ENCODE measurements around the gene ROBO1. TPM values are rescaled to one million over a fixed set of nuclear protein-coding genes. Genes with fewer than 3 reads are reported as not detected.

The ROBO1 gene
- total RNA-seq, 1 donor from 2014 or later: 43.7 TPM

DNA sequence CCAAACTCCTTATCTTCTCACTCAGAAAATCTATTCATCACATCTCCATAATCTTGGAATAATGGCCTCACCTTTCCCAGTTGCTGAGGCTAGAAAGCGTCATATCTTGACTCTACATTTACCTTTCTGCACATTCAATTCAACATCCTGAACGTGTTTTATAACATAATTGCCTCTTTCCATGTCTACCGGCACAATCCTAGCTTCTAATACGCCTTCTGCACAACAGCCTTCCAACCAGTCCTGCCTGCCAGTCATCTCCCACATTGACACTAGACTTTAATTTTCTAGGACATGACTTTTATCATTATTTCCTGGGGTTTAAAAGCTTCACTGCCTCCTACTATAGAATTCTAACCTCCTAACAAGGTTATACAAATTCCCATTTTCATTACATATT lies 906.6 kb downstream of the ROBO1 start:
- no peak for DNase-seq (ENCODE audit: low spot score)
- no peak overlapping the region for H3K4me3 Mint-ChIP-seq (ENCODE audit: unreplicated experiment)
- no peaks in the 10 kb centered on the region for H3K36me3 Mint-ChIP-seq (ENCODE audit: low read depth)
- TF ChIP-seq, protein P1, sequence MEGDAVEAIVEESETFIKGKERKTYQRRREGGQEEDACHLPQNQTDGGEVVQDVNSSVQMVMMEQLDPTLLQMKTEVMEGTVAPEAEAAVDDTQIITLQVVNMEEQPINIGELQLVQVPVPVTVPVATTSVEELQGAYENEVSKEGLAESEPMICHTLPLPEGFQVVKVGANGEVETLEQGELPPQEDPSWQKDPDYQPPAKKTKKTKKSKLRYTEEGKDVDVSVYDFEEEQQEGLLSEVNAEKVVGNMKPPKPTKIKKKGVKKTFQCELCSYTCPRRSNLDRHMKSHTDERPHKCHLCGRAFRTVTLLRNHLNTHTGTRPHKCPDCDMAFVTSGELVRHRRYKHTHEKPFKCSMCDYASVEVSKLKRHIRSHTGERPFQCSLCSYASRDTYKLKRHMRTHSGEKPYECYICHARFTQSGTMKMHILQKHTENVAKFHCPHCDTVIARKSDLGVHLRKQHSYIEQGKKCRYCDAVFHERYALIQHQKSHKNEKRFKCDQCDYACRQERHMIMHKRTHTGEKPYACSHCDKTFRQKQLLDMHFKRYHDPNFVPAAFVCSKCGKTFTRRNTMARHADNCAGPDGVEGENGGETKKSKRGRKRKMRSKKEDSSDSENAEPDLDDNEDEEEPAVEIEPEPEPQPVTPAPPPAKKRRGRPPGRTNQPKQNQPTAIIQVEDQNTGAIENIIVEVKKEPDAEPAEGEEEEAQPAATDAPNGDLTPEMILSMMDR (IDR thresholded peaks at IDR 0.05): no peak
- no peak overlapping the region for H3K27ac Mint-ChIP-seq (ENCODE audit: unreplicated experiment)
- no peaks in the 10 kb centered on the region for H3K9me3 Mint-ChIP-seq (ENCODE audit: low read depth)
- no peaks in the 10 kb centered on the region for H3K27me3 Mint-ChIP-seq (ENCODE audit: low read depth)
- H3K4me1 Mint-ChIP-seq (ENCODE audit: low read depth): peaks cover 6% of the 10 kb centered on the region

GRCh38 chr3:78860567-78860966 lies 907.2 kb downstream of the ROBO1 start:
- TF ChIP-seq, protein P1 (IDR thresholded peaks at IDR 0.05): no peak
- DNase-seq (ENCODE audit: low spot score): no peak
- Mint-ChIP-seq H3K4me3 (ENCODE audit: unreplicated experiment) (no peak overlapping the region), H3K9me3 (ENCODE audit: low read depth) (no peaks in the 10 kb centered on the region), H3K36me3 (ENCODE audit: low read depth) (no peaks in the 10 kb centered on the region), H3K27me3 (ENCODE audit: low read depth) (no peaks in the 10 kb centered on the region), H3K4me1 (ENCODE audit: low read depth) (peaks cover 8% of the 10 kb centered on the region), H3K27ac (ENCODE audit: unreplicated experiment) (no peak overlapping the region)

DNA sequence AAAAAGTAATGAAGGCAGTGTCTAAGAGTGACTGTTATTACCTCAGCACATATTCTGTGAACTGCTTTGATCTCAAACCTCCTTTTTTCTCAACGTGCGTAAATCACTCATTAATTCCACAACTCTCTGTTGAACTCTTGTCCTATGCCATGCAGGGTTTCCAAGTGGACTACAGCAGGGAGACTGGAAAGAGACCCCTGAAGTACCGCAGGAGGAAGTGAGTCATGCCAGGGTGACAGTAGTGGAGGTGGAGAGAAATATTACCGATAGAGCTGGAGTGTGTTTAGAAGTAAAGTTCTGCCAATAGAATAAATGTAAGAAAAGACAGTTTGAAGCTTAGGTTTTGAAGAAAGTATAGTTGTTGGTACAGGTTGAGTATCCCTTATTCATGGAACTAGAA lies 908.9 kb downstream of the ROBO1 start:
- Mint-ChIP-seq H3K4me3 (ENCODE audit: unreplicated experiment) (no peak overlapping the region), H3K27ac (ENCODE audit: unreplicated experiment) (no peak overlapping the region)

GRCh38 chr3:78858174-78858573 lies 909.6 kb downstream of the ROBO1 start:
- no peaks in the 10 kb centered on the region for H3K9me3 Mint-ChIP-seq (ENCODE audit: low read depth)
- H3K4me1 Mint-ChIP-seq (ENCODE audit: low read depth): peaks cover 9% of the 10 kb centered on the region
- no peaks in the 10 kb centered on the region for H3K36me3 Mint-ChIP-seq (ENCODE audit: low read depth)
- no peaks in the 10 kb centered on the region for H3K27me3 Mint-ChIP-seq (ENCODE audit: low read depth)
- H3K4me3 Mint-ChIP-seq (ENCODE audit: unreplicated experiment): no peak overlapping the region
- TF ChIP-seq, protein P1 (IDR thresholded peaks at IDR 0.05): no peak
- no peak overlapping the region for H3K27ac Mint-ChIP-seq (ENCODE audit: unreplicated experiment)
- no peak for DNase-seq (ENCODE audit: low spot score)

More for the DNA sequence above, 908.9 kb downstream of the ROBO1 start:
- TF ChIP-seq, protein P1 (IDR thresholded peaks at IDR 0.05): no peak
- Mint-ChIP-seq H3K9me3 (ENCODE audit: low read depth) (no peaks in the 10 kb centered on the region), H3K4me1 (ENCODE audit: low read depth) (peaks cover 9% of the 10 kb centered on the region), H3K36me3 (ENCODE audit: low read depth) (no peaks in the 10 kb centered on the region), H3K27me3 (ENCODE audit: low read depth) (no peaks in the 10 kb centered on the region)
- DNase-seq (ENCODE audit: low spot score): no peak

DNA sequence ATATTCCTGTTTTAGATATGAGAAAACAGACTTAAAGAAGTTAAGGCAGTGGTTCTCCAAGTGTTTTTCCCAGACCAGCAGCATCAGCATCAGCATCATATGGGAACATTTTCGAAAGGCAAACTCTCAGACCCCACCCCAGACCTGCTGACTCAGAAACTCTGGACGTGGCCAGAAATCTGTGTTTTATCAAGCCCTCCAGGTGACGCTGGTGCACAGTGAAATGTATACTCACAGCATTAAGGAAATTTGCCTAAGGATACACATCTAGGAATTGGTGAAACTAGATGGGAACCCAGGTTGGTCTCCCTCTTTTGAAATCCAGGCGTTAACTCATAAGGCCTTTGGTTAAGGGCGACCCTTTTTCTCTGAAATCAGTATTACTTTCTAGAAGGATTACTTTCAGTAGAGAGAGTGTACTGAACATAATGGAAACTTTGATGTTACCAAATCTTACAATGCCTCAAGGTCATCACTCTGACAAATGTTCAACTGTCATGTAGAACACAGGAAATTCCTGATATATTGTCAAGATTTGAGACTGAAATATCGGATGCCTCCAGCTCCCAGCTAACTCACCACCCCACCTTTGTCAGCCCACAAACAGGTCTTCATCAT lies 910.2 kb downstream of the ROBO1 start:
- H3K36me3 Mint-ChIP-seq (ENCODE audit: low read depth): no peaks in the 10 kb centered on the region
- no peaks in the 10 kb centered on the region for H3K27me3 Mint-ChIP-seq (ENCODE audit: low read depth)
- no peak overlapping the region for H3K4me3 Mint-ChIP-seq (ENCODE audit: unreplicated experiment)
- no peak for DNase-seq (ENCODE audit: low spot score)
- peaks cover 9% of the 10 kb centered on the region for H3K4me1 Mint-ChIP-seq (ENCODE audit: low read depth)
- TF ChIP-seq, protein P1 (IDR thresholded peaks at IDR 0.05): peak; percentile 68
- no peaks in the 10 kb centered on the region for H3K9me3 Mint-ChIP-seq (ENCODE audit: low read depth)
- H3K27ac Mint-ChIP-seq (ENCODE audit: unreplicated experiment): no peak overlapping the region
